NCI-H187 (cell line): Measurements from ENCODE around the gene CCDC85B.
"Not testable (repeated sequence)": the region's sequence is repeated elsewhere in the genome, so short reads cannot be mapped to it uniquely, and the experiment has no call there.

Experiments used
- DNase-seq, 2 experiments: peaks; one replicate each; lab custom pipeline; 2025; lab: John Stamatoyannopoulos, UW

CCDC85B gene

GRCh38 chr11:65890324-65891218, at the start of gene CCDC85B:
TSS of gene CCDC85B (plus strand) at chr11:65890673. CDS start at chr11:65890784, 111 bp downstream.
- DNase-seq = peak; percentile 84 to 95

- DNase-seq = no peak
Measured at GRCh38 chr11:65842144-65842543, 48.3 kb upstream of the CCDC85B start.

- DNase-seq = no peak
Measured at GRCh38 chr11:65843811-65844210, 46.7 kb upstream of the CCDC85B start.

- DNase-seq = no peak
Measured at GRCh38 chr11:65844231-65844872, 46.1 kb upstream of the CCDC85B start.

- no peak for DNase-seq
Measured at GRCh38 chr11:65847746-65848145, 42.7 kb upstream of the CCDC85B start.

GRCh38 chr11:65848693-65849092, 41.8 kb upstream of the CCDC85B start:
- DNase-seq = not testable (repeated sequence)

GRCh38 chr11:65849366-65849765, 41.1 kb upstream of the CCDC85B start:
- no peak for DNase-seq

- DNase-seq = no peak
Measured at GRCh38 chr11:65849771-65850216, 40.7 kb upstream of the CCDC85B start.

GRCh38 chr11:65850217-65851082, 40.0 kb upstream of the CCDC85B start:
- DNase-seq = no peak

- DNase-seq = no peak
Measured at GRCh38 chr11:65851083-65851579, 39.3 kb upstream of the CCDC85B start.

- no peak for DNase-seq
Measured at GRCh38 chr11:65851811-65852507, 38.5 kb upstream of the CCDC85B start.

- DNase-seq = no peak
Measured at GRCh38 chr11:65852508-65853245, 37.8 kb upstream of the CCDC85B start.

- DNase-seq = no peak
Measured at GRCh38 chr11:65853246-65853979, 37.1 kb upstream of the CCDC85B start.

- no peak for DNase-seq
Measured at GRCh38 chr11:65854161-65854592, 36.3 kb upstream of the CCDC85B start.

- DNase-seq = no peak
Measured at GRCh38 chr11:65854852-65855837, 35.3 kb upstream of the CCDC85B start.

GRCh38 chr11:65855927-65856363, 34.5 kb upstream of the CCDC85B start:
- DNase-seq = no peak

GRCh38 chr11:65856689-65857499, 33.6 kb upstream of the CCDC85B start:
- no peak for DNase-seq

- peak in 1 of 2 experiments; percentile 21 for DNase-seq
Measured at GRCh38 chr11:65857500-65857852, 33.0 kb upstream of the CCDC85B start.
